Neural cell (in vitro differentiated cells): ENCODE measurements around the gene MMS19. TPM values are rescaled to one million over a fixed set of nuclear protein-coding genes. Genes with fewer than 3 reads are reported as not detected.
"Not testable (repeated sequence)": the region's sequence is repeated elsewhere in the genome, so short reads cannot be mapped to it uniquely, and the experiment has no call there.

Source experiments
- H2AFZ ChIP-seq: fragments of 200-600, 300-800 bp; sonication (generic), shearing (Covaris generic); 2 replicates; pipeline ENCODE4 v1.6.0; 2014; ENCODE audit warnings: low read depth, mild to moderate bottlenecking, antibody characterized with exemption, low read length, moderate library complexity
- H3F3A ChIP-seq: fragments of 200-600 bp; shearing (Covaris generic); 2 replicates; pipeline ENCODE4 v1.6.1; 2016; ENCODE audit warnings: mild to moderate bottlenecking, moderate library complexity, mixed read lengths, antibody characterized with exemption, low read length; ENCODE audit not compliant: insufficient read depth, poor library complexity, severe bottlenecking
- H3K27ac ChIP-seq: fragments of 200-600, 300-800 bp; sonication (generic), shearing (Covaris generic); 2 replicates; pipeline ENCODE4 v1.5.1; 2014; ENCODE audit warnings: mild to moderate bottlenecking, low read length, moderate library complexity
- H3K27me3 ChIP-seq: fragments of 300-800, 200-600 bp; sonication (generic), shearing (Covaris generic); 2 replicates; pipeline ENCODE4 v1.6.0; 2014; ENCODE audit warnings: mild to moderate bottlenecking, low read depth, low read length, moderate library complexity; ENCODE audit not compliant: insufficient read depth
- H3K36me3 ChIP-seq: fragments of 300-800, 200-600 bp; sonication (generic), shearing (Covaris generic); 2 replicates; pipeline ENCODE4 v1.5.1; 2014; ENCODE audit warnings: mild to moderate bottlenecking, antibody characterized with exemption, low read length, moderate library complexity; ENCODE audit not compliant: insufficient read depth
- H3K4me2 ChIP-seq: fragments of 300-800, 200-600 bp; sonication (generic), shearing (Covaris generic); 2 replicates; pipeline ENCODE4 v1.6.0; 2014; ENCODE audit warnings: mild to moderate bottlenecking, low read length
- H3K4me3 ChIP-seq: fragments of 300-800, 200-600 bp; sonication (generic), shearing (Covaris generic); 2 replicates; pipeline ENCODE4 v1.5.1; 2014; ENCODE audit warnings: mild to moderate bottlenecking, low read length, moderate library complexity
- H3K79me2 ChIP-seq: fragments of 200-600 bp; shearing (Covaris generic); replicated peaks from 2 replicates; pipeline ENCODE4 v1.6.0; 2014; ENCODE audit warnings: mild to moderate bottlenecking, low read length, moderate library complexity; ENCODE audit not compliant: insufficient read depth
- H3K9ac ChIP-seq: fragments of 300-800, 200-600 bp; sonication (generic), shearing (Covaris generic); 2 replicates; pipeline ENCODE4 v1.6.1; 2016; ENCODE audit warnings: mild to moderate bottlenecking, low read length, mixed read lengths
- H3K9me2 ChIP-seq: fragments of 200-600 bp; shearing (Covaris generic); 2 replicates; pipeline ENCODE4 v1.6.1; 2016; ENCODE audit warnings: mild to moderate bottlenecking, low read length, mixed read lengths; ENCODE audit not compliant: insufficient read depth
- H3K9me3 ChIP-seq: fragments of 200-600, 300-800 bp; sonication (generic), shearing (Covaris generic); 2 replicates; pipeline ENCODE4 v1.6.1; 2016; ENCODE audit warnings: mild to moderate bottlenecking, mixed run types, low read length, moderate library complexity, mixed read lengths
- H4K20me1 ChIP-seq: fragments of 200-600 bp; shearing (Covaris generic); 2 replicates; pipeline ENCODE4 v1.6.1; 2016; ENCODE audit warnings: mild to moderate bottlenecking, mixed run types; ENCODE audit not compliant: insufficient read depth
- EP300 ChIP-seq: fragments of 450-650 bp; conservative IDR thresholded peaks from 2 replicates; pipeline ENCODE4 v1.6.1; 2014; ENCODE audit warnings: antibody characterized with exemption, mild to moderate bottlenecking, moderate library complexity; ENCODE audit not compliant: poor library complexity, severe bottlenecking
- EZH2 ChIP-seq: fragments of 200-600, 300-800 bp; shearing (Covaris generic), sonication (generic); IDR thresholded peaks from 2 replicates; pipeline ENCODE4 v1.6.1; 2014; ENCODE audit warnings: antibody characterized with exemption, low read length, borderline replicate concordance, mild to moderate bottlenecking; ENCODE audit not compliant: insufficient read depth, poor library complexity, severe bottlenecking
- MXI1 ChIP-seq: fragments of 450-650 bp; conservative IDR thresholded peaks from 2 replicates; pipeline ENCODE4 v1.6.1; 2014; ENCODE audit warnings: antibody characterized with exemption, mild to moderate bottlenecking; ENCODE audit not compliant: poor library complexity, severe bottlenecking
- POLR2AphosphoS5 ChIP-seq: IDR thresholded peaks from 2 replicates; pipeline ENCODE4 v1.6.1; 2012
- RAD21 ChIP-seq: fragments of 450-650 bp; conservative IDR thresholded peaks from 2 replicates; pipeline ENCODE4 v1.6.1; 2014; ENCODE audit warnings: antibody characterized with exemption, mild to moderate bottlenecking, moderate library complexity
- REST ChIP-seq: IDR thresholded peaks from 2 replicates; pipeline ENCODE4 v1.6.1; 2012; ENCODE audit warnings: borderline replicate concordance
- SMC3 ChIP-seq: fragments of 450-650 bp; conservative IDR thresholded peaks from 2 replicates; pipeline ENCODE4 v1.6.1; 2014; ENCODE audit warnings: antibody characterized with exemption, mild to moderate bottlenecking, moderate library complexity; ENCODE audit not compliant: poor library complexity
- TAF1 ChIP-seq: IDR thresholded peaks from 2 replicates; pipeline ENCODE4 v1.6.1; 2012; ENCODE audit warnings: low read depth
- polyA plus RNA-seq: library from polyadenylated mRNA; depleted of rRNA; stranded (reverse); fragments of >200 nt; gene quantifications from 2 replicates; pipeline ENCODE4 v1.2.3, GENCODE V29; 2014
- TF ChIP-seq, protein P1 (sequence below): fragments of 450-650 bp; IDR thresholded peaks from 2 replicates; pipeline ENCODE4 v1.5.1; 2014; ENCODE audit warnings: antibody characterized with exemption, mild to moderate bottlenecking, moderate library complexity; ENCODE audit not compliant: poor library complexity, severe bottlenecking

The MMS19 gene
- polyA plus RNA-seq, 1 donor from 2014 or later = 54.1 TPM

- Histone ChIP-seq H3K9me3 (no peaks in the 10 kb centered on the region), H3K79me2 (no peaks in the 10 kb centered on the region), H3K27me3 (no peaks in the 10 kb centered on the region), H3K4me2 (no peak overlapping the region), H3K27ac (no peak overlapping the region), H3K4me3 (no peak overlapping the region), H3K9ac (no peak overlapping the region), H3F3A (no peaks in the 10 kb centered on the region), H3K36me3 (peaks cover 22% of the 10 kb centered on the region), H2AFZ (no peak overlapping the region), H3K9me2 (no peaks in the 10 kb centered on the region), H4K20me1 (no peaks in the 10 kb centered on the region)
- no peak for TF ChIP-seq EP300
- TF ChIP-seq EZH2 = no peak
- TF ChIP-seq MXI1 = no peak
- TF ChIP-seq, protein P1, sequence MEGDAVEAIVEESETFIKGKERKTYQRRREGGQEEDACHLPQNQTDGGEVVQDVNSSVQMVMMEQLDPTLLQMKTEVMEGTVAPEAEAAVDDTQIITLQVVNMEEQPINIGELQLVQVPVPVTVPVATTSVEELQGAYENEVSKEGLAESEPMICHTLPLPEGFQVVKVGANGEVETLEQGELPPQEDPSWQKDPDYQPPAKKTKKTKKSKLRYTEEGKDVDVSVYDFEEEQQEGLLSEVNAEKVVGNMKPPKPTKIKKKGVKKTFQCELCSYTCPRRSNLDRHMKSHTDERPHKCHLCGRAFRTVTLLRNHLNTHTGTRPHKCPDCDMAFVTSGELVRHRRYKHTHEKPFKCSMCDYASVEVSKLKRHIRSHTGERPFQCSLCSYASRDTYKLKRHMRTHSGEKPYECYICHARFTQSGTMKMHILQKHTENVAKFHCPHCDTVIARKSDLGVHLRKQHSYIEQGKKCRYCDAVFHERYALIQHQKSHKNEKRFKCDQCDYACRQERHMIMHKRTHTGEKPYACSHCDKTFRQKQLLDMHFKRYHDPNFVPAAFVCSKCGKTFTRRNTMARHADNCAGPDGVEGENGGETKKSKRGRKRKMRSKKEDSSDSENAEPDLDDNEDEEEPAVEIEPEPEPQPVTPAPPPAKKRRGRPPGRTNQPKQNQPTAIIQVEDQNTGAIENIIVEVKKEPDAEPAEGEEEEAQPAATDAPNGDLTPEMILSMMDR = no peak
- no peak for TF ChIP-seq SMC3
- no peak for TF ChIP-seq RAD21
- TF ChIP-seq TAF1 = no peak
- TF ChIP-seq POLR2AphosphoS5 = no peak
- no peak for TF ChIP-seq REST
Measured at GRCh38 chr10:97475936-97476594, 22.2 kb downstream of the MMS19 start.

DNA sequence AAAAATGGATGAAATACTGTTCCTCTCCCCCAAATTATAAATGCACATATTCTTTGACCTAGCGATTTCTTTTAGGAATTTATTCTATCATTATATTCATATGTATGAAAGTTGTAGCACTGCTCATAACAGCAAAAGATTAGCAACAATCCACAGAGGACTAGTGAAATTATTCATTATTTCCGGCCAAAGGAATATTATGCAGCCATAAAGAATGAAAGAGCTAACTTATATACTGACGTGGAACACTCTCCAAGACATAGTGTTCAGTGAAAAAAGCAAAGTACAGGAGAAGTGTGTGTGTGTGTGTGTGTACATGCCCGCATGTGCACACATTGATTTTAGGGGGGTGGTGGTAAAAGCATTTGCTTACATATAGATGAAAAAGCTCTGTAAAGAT lies 23.3 kb downstream of the MMS19 start:
- H3K9me3 ChIP-seq = no peaks in the 10 kb centered on the region
- TF ChIP-seq POLR2AphosphoS5 (no peak), REST (no peak), TAF1 (no peak), MXI1 (no peak), SMC3 (no peak), EP300 (no peak), RAD21 (no peak), EZH2 (no peak)
- TF ChIP-seq, protein P1 = no peak
- H3K4me2 ChIP-seq = no peak overlapping the region
- H3K4me3 ChIP-seq = no peak overlapping the region
- no peaks in the 10 kb centered on the region for H3K9me2 ChIP-seq
- H3K9ac ChIP-seq = no peak overlapping the region
- no peaks in the 10 kb centered on the region for H3F3A ChIP-seq
- H4K20me1 ChIP-seq = no peaks in the 10 kb centered on the region
- H3K27ac ChIP-seq = no peak overlapping the region
- no peaks in the 10 kb centered on the region for H3K79me2 ChIP-seq
- no peaks in the 10 kb centered on the region for H3K27me3 ChIP-seq
- peaks cover 22% of the 10 kb centered on the region for H3K36me3 ChIP-seq
- no peak overlapping the region for H2AFZ ChIP-seq

DNA sequence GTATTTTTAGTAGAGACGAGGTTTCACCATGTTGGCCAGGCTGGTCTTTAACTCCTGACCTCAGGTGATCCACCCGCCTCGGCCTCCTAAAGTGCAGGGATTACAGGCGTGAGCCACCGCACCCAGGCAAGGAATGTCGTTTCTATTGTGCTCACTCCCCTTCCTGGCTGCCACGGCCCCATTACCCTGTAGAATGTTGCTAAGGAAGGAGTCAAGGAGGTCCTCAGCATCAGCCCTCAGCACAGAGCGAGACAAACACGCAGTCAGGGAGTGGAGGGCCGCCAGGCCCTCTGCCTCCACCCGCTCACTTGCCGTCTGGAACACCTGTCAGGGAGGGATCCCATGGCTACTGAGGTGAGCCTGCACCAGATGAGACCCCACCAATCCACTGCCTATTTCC lies 29.4 kb downstream of the MMS19 start:
- H3K27me3 ChIP-seq, H3K9me2 ChIP-seq, H3F3A ChIP-seq, H3K4me2 ChIP-seq, H3K9me3 ChIP-seq, H2AFZ ChIP-seq, H3K4me3 ChIP-seq, H3K79me2 ChIP-seq, H3K36me3 ChIP-seq, H3K9ac ChIP-seq, H3K27ac ChIP-seq, H4K20me1 ChIP-seq: not testable (repeated sequence)
